T-helper 1 cell treated with Interleukin-12 subunit alpha and Interleukin-12 subunit beta and Interleukin-4 antibody, amounts not matched to agents 30 ng/mL and 1 ng/mL, for 36 hours (primary cell): ENCODE results near the gene ADGRD1. TPM values are rescaled to one million over a fixed set of nuclear protein-coding genes. Genes with fewer than 3 reads are reported as not detected.

Experiments
- intact Hi-C: fragments of 100-400 bp; cut with micrococcal nuclease; formaldehyde crosslinking; loops from one replicate; pipeline ENCODE4 v1.15.1; 2024
- total RNA-seq: library from RNA; stranded (reverse); gene quantifications from 2 replicates; pipeline ENCODE4 v1.2.3, GENCODE V29; 2022

The ADGRD1 gene
- total RNA-seq, 1 donor from 2014 or later = 0.54 TPM

- intact Hi-C loops = no loop called here
These were observed 11.5 kb downstream of the ADGRD1 start for GRCh38 chr12:130965214-130965613.

- intact Hi-C loops = no loop called here
These were observed 12.0 kb downstream of the ADGRD1 start for GRCh38 chr12:130965668-130966067.

DNA sequence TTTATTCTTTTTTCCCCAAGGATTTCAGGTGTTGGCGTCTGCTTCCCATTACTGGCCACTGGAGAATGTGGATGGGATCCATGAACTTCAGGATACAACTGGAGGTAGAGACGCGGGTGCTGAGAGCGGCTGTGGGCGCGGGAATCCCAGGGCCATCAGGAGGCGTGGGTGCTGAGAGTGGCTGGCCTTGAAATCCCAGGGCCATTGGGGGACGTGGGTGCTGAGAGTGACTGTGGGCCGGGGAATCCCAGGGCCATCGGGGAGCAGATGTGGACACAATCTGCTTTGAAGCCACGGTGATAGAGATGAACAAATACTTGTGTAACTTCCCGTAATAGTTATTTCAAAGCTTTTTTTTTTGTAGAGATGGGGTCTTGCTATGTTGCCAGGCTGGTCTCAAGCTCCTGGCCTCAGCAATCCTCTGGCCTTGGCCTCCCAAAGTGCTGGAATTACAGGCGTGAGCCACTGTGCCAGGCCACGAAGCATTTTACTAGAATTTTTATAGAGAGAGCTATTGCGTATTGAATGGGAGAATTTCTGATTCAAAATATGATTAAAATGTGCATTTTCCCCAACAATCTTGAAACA is 12.8 kb downstream of the ADGRD1 start:
- intact Hi-C loops = no loop called here

DNA sequence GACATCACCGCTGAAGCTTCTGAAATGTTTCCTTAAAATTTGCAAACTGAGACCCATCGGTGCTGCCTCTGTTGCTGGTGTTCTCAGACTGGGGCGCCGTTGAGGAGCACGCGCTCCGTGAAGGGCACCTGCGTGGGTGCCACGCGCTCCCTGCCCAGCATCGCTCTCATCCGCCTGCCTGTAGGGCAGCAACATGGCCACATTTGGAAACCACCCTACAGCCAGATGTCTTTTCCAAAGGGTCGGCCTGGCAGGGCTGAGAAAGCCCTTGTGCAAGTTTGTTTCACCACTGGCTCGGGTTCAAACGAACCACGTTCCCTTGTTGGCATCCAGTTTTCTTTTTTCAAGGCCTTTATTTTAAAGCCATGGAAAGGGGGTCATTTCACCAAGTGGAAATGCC is 13.9 kb downstream of the ADGRD1 start:
- intact Hi-C loops = no loop called here

DNA sequence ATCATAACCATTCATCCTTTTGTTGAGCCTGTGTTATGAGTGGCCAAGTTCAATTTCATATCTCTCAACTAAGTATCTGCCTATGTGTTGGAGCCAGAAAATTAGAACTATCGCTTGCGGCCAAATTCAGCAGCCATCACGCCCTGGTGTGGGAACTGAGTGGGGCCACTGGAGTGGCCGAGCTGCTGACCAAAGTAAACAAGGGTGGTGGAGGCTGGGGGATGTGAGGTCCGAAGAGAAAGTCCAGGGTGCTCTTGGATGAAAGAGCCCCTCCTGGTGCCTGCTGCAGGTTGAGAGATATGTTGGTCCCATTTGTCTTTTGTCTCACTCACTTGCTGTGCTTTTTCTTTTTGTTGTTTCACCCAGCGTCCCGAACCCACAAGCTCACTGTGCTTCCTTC is 14.9 kb downstream of the ADGRD1 start:
- intact Hi-C loops = no loop called here

DNA sequence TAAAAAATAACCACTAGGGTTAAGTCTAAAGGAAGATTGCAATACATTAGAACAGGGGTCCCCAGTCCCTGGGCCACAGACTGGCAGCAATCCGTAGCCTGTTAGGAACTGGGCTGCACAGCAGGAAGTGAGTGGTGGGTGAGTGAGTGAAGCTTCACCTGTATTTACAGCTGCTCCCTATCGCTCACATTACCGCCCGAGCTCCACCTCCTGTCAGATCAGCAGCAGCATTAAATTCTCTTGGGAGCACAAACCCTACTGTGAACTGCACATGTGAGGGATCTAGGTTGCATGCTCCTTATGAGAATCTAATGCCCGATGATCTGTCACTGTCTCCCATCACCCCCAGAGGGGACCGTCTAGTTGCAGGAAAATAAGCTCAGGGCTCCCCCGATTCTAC is 15.5 kb downstream of the ADGRD1 start:
- intact Hi-C loops = no loop called here

DNA sequence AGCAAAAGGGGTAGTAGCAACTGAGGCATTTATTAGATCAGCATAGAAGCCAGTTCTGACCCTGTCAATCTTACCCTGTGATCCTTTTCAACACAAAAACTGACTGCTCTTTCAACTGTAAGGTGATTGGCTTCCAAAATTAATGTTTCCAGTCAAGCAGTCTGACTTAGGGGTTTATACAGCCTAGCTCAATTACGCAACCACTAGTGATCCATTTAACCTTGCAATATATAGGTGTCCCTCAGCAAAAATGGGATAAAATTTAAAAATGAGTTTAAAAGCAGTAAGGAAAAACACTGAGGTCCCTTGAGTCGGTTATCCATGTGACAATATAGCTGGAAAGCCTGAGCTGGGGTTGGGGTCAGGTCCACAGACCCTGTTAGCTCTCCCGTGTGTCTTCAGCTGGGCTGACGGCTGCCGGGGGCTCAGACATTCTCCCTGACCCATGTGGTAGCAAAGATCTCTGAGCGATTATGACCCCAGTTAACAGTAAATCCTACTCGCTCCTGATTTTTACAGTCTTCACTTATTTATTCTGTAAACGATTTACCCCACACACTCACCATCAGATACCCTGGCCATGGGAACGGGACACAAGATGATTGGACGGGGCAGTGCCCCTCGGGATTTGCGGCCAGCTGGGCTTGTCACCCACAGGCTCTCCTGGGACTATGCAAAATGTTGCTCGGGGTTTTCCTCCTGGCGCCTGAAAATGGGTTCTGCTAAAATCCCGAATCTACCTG is 16.6 kb downstream of the ADGRD1 start:
- intact Hi-C loops = no loop called here

- intact Hi-C loops = no loop called here
These were observed 17.2 kb downstream of the ADGRD1 start for GRCh38 chr12:130970908-130971233.

DNA sequence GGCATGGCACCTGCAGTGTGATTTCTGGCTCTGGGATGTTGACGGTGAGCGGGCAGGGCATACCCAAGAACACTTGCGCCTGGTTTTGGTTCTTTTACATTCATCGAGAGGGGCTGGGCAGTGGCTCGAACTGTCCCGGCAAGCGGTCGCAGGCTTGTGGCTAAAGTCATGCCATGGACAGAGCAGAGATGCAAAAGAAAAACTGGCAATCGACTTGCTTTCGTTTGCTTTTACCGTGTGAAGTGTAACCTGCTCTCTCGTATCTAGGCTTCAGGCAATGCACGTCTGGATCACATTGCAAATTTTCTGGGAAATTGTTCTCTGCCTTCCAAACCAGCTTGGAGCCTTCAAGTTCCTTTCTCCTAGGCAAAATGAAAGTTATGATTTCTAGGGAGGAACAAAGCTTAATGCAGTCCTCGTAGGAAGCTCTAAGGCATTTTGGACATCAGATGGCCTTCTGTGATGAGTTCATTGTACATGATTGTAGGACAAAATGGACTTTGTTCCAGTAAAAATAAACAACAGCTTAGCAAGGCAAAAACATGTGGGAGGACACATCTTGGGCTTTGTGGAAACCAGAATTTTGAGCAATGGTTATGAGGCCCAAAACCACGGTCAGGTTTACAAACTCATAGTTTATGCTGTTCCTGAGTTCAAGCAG is 18.3 kb downstream of the ADGRD1 start:
- intact Hi-C loops = no loop called here

GRCh38 chr12:130972586-130972950 is 18.9 kb downstream of the ADGRD1 start:
- intact Hi-C loops = no loop called here

DNA sequence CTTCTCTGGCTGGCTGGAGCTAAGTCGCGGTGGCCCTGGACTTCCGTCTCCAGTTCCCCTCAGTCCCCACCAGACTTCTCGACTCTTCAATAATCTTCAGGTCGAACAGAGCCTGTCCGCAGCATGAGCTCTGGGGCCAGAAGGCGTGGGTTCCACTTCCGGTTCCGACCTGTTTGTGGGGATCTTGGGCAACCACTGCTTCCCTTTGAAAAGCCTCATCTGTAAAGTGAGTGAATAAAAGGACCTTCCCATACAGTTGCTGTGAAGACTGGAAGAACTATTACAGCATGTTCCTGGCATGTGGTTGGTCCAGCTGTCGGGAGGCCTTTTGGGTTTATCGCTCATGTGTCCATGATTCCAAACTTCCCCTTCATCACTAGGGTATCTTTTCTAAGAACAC is 19.4 kb downstream of the ADGRD1 start:
- intact Hi-C loops = no loop called here

- intact Hi-C loops = no loop called here
These were observed 20.2 kb downstream of the ADGRD1 start for GRCh38 chr12:130973906-130974305.

GRCh38 chr12:130975116-130975515 is 21.4 kb downstream of the ADGRD1 start:
- intact Hi-C loops = no loop called here

DNA sequence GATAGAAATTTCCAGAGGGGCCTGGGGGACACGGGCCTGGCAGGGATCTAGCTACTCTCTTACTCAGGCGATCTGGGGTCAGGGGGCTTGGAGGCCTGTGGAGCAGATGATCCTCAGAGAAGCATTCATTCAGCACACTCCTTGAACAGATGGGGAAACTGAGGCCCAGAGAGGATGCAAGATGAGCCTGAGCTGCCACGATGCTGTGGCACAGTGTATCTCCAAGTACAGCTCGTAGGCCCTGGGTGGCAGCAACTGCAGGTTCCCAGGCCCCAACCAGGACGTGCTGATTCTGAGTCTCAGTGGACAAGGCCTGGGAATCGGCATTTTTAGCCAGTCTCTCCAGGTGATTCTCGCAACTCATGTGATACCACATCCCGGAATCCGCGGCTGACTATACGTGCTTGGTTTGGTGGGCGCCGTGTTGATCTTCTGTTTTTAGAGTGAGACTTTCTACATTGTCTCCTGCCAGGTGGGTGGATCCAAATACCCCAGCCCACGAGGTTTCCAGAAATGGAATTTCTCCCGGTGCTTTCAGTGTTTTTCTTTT is 22.5 kb downstream of the ADGRD1 start:
- intact Hi-C loops = no loop called here

- intact Hi-C loops = no loop called here
These were observed 23.5 kb downstream of the ADGRD1 start for GRCh38 chr12:130977046-130977742.

DNA sequence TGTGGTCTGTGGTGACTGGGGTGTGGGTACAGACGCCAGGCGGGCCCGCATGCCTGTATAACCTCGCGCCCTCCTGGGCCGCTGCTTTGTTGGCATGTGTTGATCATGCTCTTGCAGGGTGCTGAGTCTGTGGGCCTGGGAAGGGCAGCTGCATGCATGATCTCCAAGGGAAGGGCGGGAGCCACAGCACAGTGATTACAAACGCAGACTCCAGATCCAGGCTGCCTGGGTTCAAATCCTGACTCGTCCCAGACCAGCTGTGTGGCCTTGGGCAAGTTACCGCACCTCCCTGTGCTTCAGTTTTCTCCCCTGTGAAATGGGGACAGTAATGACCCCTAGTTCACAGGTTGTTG is 24.0 kb downstream of the ADGRD1 start:
- intact Hi-C loops = no loop called here

DNA sequence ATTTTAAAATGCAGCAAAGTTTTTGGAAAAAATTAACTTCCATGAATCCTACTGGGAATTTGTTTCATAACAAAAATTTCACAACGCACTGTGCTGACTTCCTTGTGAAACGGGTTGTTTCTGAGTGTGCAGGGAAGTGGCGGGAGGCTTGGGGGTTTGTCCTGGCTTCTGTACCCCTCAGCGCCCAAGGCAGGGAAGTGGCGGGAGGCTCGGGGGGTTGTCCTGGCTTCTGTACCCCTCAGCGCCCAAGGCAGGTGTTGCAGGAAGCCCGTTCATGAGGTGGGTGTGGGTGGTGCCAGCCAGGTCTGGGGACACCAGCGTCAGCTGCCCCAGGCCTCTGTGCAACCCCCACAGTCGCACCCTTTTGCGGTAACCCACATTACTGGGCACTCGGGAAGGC is 25.1 kb downstream of the ADGRD1 start:
- intact Hi-C loops = no loop called here

DNA sequence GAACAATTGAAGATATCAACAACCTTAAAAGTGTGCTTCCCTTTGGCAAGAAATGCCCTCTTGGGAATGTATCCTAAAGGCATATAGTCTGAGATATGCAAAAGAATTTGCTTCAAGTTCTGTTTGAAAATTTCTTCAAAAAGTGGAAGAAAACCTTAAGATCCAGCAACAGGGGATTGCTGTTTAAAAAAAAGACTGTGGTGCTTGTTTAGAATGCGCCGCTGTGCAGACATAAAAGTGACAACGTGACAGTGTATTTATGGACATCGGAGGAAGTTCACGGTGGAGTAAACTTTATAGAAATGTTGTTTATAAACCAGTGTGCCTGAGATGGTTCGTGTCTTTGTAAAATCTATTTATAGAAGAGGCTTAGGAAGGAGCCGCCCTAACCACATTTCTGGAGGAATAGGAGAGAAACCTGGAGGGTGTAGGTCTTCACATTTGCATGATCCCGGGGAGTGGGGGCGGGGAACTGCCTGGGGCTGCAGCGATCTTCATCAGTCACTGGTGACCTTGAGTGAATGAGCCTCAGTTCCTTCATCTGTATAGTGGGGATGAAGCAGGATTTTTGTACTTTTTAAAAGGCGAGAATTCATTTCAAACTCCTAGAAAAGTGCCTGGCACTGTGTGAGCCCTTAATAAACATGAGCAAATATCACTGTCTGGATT is 27.5 kb downstream of the ADGRD1 start:
- intact Hi-C loops = no loop called here

DNA sequence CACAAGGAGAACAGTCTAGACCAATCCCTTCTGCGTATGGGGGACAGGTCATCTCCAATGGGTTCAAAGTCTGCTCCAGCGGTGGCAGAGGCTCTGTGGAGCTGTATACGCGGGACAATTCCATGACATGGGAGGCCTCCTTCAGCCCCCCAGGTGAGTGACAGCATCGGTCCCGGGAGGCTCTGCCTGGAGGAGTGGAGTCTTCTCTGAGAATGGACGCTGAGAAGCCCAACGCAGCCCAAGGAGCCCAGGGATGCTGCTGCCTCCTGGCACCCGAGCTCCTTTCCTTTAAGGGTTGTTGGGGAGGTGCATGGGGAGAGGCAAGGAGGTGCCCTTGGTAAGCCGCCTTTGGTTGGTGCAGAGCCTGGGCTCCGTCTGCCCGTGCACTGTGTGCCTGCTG is 28.2 kb downstream of the ADGRD1 start:
- intact Hi-C loops = no loop called here

DNA sequence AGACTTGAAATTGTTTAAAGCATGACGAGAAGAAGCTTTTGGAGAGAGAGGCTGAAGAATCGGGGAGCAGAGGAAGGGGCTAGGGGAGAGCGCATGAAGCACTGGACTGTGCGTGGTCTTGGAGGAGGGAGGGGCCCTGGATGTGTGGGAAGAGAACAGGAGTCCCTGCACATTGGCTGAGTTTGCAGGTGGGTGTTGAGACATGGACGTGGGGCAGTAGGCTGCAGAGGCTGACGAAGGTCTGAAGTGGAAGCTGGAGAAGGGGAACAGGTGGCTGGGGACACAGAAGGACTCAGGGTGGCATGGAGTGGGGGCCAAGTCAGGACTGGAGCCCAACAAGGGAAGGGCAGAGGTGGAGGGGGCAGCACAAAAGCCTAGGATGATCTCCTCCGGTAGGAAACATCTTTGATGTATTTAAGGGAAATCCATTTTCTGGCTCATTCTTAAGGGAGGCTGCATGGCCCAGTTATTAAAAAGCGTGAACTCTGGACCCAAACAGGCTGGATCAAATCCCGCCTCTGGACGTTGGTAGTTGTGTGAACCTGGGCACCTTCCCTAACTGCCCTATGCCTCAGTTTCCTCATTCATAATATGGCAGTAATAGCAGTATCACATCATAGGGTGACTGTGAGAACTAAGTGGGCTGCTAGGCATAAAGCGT is 29.0 kb downstream of the ADGRD1 start:
- intact Hi-C loops = no loop called here
